ENCODE data around the gene ACSL5.

DNA sequence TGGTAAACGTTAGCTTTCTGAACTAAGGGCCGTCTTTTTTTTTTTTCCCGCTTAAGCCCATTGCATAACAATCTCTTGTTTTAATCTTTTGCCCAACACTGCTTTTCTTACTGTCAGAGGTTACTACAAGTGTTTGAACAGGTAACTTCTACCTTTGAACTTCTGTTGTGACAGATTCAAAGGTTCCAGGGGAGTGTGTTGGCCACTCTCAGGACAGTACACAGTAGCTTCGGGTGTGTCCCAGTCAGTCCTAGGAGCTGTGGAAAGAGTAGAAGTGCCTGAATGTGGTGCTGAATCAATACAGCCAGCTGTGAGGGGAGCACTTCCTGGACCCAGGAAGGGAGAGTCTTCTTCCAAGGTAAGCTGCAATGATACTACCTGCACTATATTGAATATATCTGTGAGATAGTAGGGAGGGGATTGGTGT is at the start of gene ACSL5:
- TF ChIP-seq EZH2 (IDR thresholded peaks at IDR 0.05; ENCODE audit: low read length), result no peak
- TF ChIP-seq, protein P1, sequence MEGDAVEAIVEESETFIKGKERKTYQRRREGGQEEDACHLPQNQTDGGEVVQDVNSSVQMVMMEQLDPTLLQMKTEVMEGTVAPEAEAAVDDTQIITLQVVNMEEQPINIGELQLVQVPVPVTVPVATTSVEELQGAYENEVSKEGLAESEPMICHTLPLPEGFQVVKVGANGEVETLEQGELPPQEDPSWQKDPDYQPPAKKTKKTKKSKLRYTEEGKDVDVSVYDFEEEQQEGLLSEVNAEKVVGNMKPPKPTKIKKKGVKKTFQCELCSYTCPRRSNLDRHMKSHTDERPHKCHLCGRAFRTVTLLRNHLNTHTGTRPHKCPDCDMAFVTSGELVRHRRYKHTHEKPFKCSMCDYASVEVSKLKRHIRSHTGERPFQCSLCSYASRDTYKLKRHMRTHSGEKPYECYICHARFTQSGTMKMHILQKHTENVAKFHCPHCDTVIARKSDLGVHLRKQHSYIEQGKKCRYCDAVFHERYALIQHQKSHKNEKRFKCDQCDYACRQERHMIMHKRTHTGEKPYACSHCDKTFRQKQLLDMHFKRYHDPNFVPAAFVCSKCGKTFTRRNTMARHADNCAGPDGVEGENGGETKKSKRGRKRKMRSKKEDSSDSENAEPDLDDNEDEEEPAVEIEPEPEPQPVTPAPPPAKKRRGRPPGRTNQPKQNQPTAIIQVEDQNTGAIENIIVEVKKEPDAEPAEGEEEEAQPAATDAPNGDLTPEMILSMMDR (optimal IDR thresholded peaks at IDR 0.05 in 1 of 3, IDR thresholded peaks at IDR 0.05 in 1 of 3, conservative IDR thresholded peaks at IDR 0.05 in 1 of 3; ENCODE audit: extremely low read depth in 1 of 3, insufficient read depth in 2 of 3, low read length in 3 of 3), result no peak

All from keratinocyte (primary cell).